Activated naive CD4-positive, alpha-beta T cell (primary cell): ENCODE results near the gene CT45A6.
"Not testable (repeated sequence)": the region's sequence is repeated elsewhere in the genome, so short reads cannot be mapped to it uniquely, and the experiment has no call there.

Source experiments
- DNase-seq, 4 experiments: peaks; one replicate each; lab custom pipeline; 2025; lab: John Stamatoyannopoulos, UW

Gene CT45A6

DNA sequence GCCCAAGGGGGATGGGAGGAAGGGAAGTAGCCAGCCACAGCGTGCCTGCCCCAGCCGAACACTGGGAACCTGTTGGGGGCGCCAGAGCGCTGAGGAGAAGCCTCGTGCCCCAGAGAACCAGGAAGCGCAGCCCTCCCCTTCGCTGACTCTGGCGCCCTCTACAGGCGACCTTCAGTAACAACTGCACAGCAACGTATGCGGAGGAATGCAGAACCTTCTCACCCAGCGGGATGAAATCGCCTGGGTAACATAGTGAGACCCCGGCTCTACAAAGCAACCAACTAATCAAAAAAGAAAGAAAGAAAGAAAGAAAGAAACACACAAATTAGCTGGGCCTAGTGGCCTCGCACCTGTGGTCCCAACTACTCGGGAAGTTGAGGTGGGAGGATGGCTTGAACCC is at the start of gene CT45A6:
CT45A6 (minus strand) TSS at position 101 of the 400 bp plus-strand sequence. CDS start 3,794 bp downstream, outside the sequence.
- DNase-seq: not testable (repeated sequence)

DNA sequence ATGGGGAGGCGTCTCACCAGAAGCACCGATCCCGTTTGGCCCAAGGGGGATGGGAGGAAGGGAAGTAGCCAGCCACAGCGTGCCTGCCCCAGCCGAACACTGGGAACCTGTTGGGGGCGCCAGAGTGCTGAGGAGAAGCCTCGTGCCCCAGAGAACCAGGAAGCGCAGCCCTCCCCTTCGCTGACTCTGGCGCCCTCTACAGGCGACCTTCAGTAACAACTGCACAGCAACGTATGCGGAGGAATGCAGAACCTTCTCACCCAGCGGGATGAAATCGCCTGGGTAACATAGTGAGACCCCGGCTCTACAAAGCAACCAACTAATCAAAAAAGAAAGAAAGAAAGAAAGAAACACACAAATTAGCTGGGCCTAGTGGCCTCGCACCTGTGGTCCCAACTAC is 34.6 kb upstream of the CT45A6 start, which contains the start of gene CT45A7:
CT45A7 (minus strand) TSS at position 101 of the 400 bp plus-strand sequence. CDS start 3,747 bp downstream, outside the sequence.
- DNase-seq: not testable (repeated sequence)

DNA sequence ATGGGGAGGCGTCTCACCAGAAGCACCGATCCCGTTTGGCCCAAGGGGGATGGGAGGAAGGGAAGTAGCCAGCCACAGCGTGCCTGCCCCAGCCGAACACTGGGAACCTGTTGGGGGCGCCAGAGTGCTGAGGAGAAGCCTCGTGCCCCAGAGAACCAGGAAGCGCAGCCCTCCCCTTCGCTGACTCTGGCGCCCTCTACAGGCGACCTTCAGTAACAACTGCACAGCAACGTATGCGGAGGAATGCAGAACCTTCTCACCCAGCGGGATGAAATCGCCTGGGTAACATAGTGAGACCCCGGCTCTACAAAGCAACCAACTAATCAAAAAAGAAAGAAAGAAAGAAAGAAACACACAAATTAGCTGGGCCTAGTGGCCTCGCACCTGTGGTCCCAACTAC is 17.3 kb upstream of the CT45A6 start, which contains the start of gene CT45A2:
CT45A2 (minus strand) TSS at position 101 of the 400 bp plus-strand sequence. CDS start 3,747 bp downstream, outside the sequence.
- not testable (repeated sequence) for DNase-seq

DNA sequence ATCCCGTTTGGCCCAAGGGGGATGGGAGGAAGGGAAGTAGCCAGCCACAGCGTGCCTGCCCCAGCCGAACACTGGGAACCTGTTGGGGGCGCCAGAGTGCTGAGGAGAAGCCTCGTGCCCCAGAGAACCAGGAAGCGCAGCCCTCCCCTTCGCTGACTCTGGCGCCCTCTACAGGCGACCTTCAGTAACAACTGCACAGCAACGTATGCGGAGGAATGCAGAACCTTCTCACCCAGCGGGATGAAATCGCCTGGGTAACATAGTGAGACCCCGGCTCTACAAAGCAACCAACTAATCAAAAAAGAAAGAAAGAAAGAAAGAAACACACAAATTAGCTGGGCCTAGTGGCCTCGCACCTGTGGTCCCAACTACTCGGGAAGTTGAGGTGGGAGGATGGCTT is 17.2 kb downstream of the CT45A6 start, which contains the start of gene CT45A5:
CT45A5 (minus strand) TSS at position 101 of the 400 bp plus-strand sequence. CDS start 3,774 bp downstream, outside the sequence.
- not testable (repeated sequence) for DNase-seq

DNA sequence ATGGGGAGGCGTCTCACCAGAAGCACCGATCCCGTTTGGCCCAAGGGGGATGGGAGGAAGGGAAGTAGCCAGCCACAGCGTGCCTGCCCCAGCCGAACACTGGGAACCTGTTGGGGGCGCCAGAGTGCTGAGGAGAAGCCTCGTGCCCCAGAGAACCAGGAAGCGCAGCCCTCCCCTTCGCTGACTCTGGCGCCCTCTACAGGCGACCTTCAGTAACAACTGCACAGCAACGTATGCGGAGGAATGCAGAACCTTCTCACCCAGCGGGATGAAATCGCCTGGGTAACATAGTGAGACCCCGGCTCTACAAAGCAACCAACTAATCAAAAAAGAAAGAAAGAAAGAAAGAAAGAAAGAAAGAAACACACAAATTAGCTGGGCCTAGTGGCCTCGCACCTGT is 34.5 kb downstream of the CT45A6 start, which contains the start of gene CT45A3:
CT45A3 (minus strand) TSS at position 101 of the 400 bp plus-strand sequence. CDS start 3,747 bp downstream, outside the sequence.
- DNase-seq: not testable (repeated sequence)

GRCh38 chrX:135744739-135745138 is 57.8 kb downstream of the CT45A6 start:
- DNase-seq: not testable (repeated sequence)
